Measurements from ENCODE around the gene NET1. TPM values are rescaled to one million over a fixed set of nuclear protein-coding genes. Genes with fewer than 3 reads are reported as not detected.
A peak's percentile ranks its signal among the peaks of the same experiment; 100 is the strongest.

Gene NET1
- total and polyA plus RNA-seq, 7 donors, result 75.3 to 333 (median 199) TPM

DNA sequence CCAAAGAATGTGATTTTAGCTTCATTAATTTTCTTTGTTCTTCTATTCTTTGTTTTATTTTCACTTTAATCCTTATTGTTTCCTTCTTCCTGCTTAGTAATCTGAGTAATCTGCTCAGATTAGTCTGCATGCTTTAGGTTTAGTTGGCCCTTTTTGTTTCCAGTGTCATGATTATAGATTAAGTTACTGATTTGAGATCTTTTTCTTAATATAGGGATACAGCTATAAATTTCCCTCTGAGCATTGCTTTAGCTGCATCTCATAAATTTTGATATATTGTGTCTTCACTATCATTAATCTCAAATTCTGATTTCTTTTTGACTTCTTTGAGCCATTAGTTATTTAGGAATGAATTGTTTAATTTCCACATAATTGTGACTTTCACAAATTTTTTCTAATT lies 6.2 kb downstream of the NET1 start:
- TF ChIP-seq POLR2AphosphoS5 (IDR thresholded peaks at IDR 0.05) (no peak), EP300 (IDR thresholded peaks at IDR 0.05) (no peak), POLR2A (IDR thresholded peaks at IDR 0.05) (no peak)
- TF ChIP-seq, protein P1, sequence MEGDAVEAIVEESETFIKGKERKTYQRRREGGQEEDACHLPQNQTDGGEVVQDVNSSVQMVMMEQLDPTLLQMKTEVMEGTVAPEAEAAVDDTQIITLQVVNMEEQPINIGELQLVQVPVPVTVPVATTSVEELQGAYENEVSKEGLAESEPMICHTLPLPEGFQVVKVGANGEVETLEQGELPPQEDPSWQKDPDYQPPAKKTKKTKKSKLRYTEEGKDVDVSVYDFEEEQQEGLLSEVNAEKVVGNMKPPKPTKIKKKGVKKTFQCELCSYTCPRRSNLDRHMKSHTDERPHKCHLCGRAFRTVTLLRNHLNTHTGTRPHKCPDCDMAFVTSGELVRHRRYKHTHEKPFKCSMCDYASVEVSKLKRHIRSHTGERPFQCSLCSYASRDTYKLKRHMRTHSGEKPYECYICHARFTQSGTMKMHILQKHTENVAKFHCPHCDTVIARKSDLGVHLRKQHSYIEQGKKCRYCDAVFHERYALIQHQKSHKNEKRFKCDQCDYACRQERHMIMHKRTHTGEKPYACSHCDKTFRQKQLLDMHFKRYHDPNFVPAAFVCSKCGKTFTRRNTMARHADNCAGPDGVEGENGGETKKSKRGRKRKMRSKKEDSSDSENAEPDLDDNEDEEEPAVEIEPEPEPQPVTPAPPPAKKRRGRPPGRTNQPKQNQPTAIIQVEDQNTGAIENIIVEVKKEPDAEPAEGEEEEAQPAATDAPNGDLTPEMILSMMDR (IDR thresholded peaks at IDR 0.05), result no peak
- Histone ChIP-seq H3K4me1 (peaks cover 0 to 2% (median 0%) of the 10 kb centered on the region in 4 donors), H3K27me3 (no peaks in the 10 kb centered on the region), H3K4me3 (no peak overlapping the region), H3K9me3 (peaks cover 0 to 2% (median 0%) of the 10 kb centered on the region in 4 donors), H3K36me3 (no peaks in the 10 kb centered on the region), H3K27ac (no peak overlapping the region)
- intact Hi-C loops (cut with DNase I), result no loop called here
- DNase-seq, result no peak

DNA sequence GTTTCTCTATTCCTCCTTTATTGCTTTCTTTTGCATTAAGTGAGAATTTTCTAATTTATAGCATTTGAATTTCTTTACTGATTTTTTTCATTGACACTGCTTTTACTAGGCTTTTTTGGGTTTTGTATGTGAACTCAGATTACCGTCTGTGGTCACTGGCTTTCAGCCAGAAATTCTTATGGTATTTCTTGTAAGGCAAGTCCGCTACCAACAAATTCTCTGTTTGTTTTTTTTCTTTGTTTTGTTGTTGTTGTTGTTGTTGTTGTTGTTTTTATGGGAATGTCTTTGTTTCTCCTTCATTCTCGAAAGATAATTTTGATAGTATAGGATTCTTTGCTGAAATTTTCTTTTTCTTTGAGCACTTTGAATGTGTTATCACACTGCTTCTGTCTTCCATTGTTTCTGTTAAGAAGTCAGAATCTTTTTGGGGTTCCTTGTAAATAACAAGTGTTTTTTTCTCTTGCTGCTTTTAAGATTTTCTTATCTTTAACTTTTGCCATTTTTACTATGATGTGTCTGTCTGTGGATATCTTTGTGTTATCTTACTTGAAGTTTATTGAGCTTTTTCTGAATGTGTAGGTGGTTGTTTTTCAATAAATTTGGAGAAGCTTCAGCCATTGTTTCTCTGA lies 7.2 kb downstream of the NET1 start:
- H3K27me3 ChIP-seq, result no peaks in the 10 kb centered on the region
- no peaks in the 10 kb centered on the region for H3K4me1 ChIP-seq
- H3K9me3 ChIP-seq, result peaks cover 0 to 2% (median 0%) of the 10 kb centered on the region in 4 donors
- H3K36me3 ChIP-seq, result no peaks in the 10 kb centered on the region
- intact Hi-C loops (cut with DNase I), result no loop called here
- H3K4me3 ChIP-seq, result no peak overlapping the region
- no peak for DNase-seq
- H3K27ac ChIP-seq, result no peak overlapping the region
- WGBS, 2 donors, result 93 to 95% methylated on average over 3 of the region's 3 CpGs
- no peak for TF ChIP-seq EP300 (IDR thresholded peaks at IDR 0.05)
- no peak for TF ChIP-seq POLR2A (IDR thresholded peaks at IDR 0.05)
- no peak for TF ChIP-seq POLR2AphosphoS5 (IDR thresholded peaks at IDR 0.05)
- TF ChIP-seq, protein P1 (IDR thresholded peaks at IDR 0.05), result no peak

DNA sequence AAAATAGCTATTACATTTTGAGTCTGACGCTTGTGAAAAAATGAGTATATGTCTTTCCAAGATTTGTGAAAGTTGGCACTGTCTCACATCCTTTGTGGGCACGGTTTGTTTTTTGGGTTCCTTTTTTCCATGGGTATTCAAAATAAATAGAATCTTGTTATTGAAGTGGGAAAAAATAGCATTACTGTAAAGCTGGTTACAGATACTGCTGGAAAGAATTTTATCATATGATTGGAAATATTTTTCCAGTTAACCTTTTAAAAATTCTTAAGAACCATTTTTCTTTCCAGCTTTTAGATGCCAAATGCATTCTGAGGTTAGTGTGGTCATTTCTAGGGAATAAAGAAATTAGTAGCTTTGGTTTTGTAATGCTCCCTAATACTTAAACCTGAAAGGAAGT lies 11.4 kb downstream of the NET1 start:
- peak overlapping the region in 1 of 4 donors; percentile 29 for H3K27ac ChIP-seq
- no peak for DNase-seq
- TF ChIP-seq, protein P1 (IDR thresholded peaks at IDR 0.05), result no peak
- H3K9me3 ChIP-seq, result peaks cover 0 to 1% (median 0%) of the 10 kb centered on the region in 4 donors
- no peaks in the 10 kb centered on the region for H3K4me1 ChIP-seq
- no peaks in the 10 kb centered on the region for H3K36me3 ChIP-seq
- no peaks in the 10 kb centered on the region for H3K27me3 ChIP-seq
- no peak overlapping the region for H3K4me3 ChIP-seq
- WGBS, 2 donors, result 43 to 48% methylated on average over 2 of the region's 2 CpGs
- intact Hi-C loops (cut with DNase I), result no loop called here

DNA sequence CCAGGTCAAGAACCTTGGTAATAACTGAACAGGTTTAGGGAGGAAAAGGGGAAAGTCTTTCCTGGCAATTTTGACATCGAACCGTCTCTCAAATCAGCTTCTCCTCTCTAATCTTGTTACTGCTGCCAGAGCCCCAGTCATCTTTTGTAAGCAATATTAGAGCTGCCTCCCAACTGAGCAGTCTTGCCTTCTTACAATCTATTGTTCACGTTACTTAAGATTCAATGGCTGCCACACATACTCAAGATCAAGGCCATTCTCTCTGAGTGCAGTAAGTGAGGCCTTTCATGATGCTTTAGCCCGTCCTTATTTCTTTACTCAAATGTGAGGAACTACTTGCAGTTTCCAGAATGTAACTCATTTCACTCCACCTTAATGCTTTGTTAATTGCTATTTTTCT lies 12.4 kb downstream of the NET1 start:
- Histone ChIP-seq H3K27ac (peak overlapping the region in 1 of 4 donors; percentile 31), H3K4me1 (no peaks in the 10 kb centered on the region), H3K36me3 (no peaks in the 10 kb centered on the region), H3K27me3 (no peaks in the 10 kb centered on the region), H3K9me3 (no peaks in the 10 kb centered on the region), H3K4me3 (no peak overlapping the region)
- no peak for TF ChIP-seq POLR2AphosphoS5 (IDR thresholded peaks at IDR 0.05)
- TF ChIP-seq, protein P1 (IDR thresholded peaks at IDR 0.05), result no peak
- TF ChIP-seq POLR2A (IDR thresholded peaks at IDR 0.05), result no peak
- TF ChIP-seq EP300 (IDR thresholded peaks at IDR 0.05), result no peak
- WGBS, 2 donors, result 68 to 69% methylated on average over 4 of the region's 4 CpGs
- no peak for DNase-seq
- intact Hi-C loops (cut with DNase I), result no loop called here

DNA sequence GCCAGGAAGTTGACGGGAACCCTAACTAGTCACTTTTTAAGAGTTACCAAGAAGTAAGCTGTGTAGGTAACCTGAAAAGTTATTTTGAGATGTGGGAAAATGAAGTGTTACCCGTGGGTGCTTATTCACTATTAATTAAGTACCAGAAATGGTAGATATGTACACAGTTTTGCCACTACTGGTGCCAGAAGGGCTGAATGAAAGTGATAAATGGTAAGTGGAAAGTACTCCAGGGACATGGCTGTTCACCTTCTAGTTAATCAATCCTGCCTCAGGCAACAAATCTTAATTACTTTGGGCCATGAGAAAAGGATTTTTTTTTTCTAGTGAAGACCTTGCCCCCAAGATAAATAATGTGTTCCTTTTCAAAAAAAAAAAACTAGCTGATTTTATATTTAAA lies 15.8 kb downstream of the NET1 start:
- no peaks in the 10 kb centered on the region for H3K9me3 ChIP-seq
- no peaks in the 10 kb centered on the region for H3K36me3 ChIP-seq
- no peak overlapping the region for H3K4me3 ChIP-seq
- no peak for DNase-seq
- 81 to 84% methylated on average over 2 of the region's 2 CpGs for WGBS, 2 donors
- H3K4me1 ChIP-seq, result no peaks in the 10 kb centered on the region
- H3K27ac ChIP-seq, result peak overlapping the region in 1 of 4 donors; percentile 45
- TF ChIP-seq, protein P1 (IDR thresholded peaks at IDR 0.05), result no peak
- TF ChIP-seq POLR2AphosphoS5 (IDR thresholded peaks at IDR 0.05) (no peak), POLR2A (IDR thresholded peaks at IDR 0.05) (no peak), EP300 (IDR thresholded peaks at IDR 0.05) (no peak)
- intact Hi-C loops (cut with DNase I), result no loop called here
- no peaks in the 10 kb centered on the region for H3K27me3 ChIP-seq
